IPS DF 19.7 (cell line): ENCODE data around the gene BCR.

Experiments used
- DNase-seq: peaks from one replicate; pipeline ENCODE4 v3.0.0-alpha.2; 2013; ENCODE audit warnings: low read depth, low spot score

The BCR gene

DNA sequence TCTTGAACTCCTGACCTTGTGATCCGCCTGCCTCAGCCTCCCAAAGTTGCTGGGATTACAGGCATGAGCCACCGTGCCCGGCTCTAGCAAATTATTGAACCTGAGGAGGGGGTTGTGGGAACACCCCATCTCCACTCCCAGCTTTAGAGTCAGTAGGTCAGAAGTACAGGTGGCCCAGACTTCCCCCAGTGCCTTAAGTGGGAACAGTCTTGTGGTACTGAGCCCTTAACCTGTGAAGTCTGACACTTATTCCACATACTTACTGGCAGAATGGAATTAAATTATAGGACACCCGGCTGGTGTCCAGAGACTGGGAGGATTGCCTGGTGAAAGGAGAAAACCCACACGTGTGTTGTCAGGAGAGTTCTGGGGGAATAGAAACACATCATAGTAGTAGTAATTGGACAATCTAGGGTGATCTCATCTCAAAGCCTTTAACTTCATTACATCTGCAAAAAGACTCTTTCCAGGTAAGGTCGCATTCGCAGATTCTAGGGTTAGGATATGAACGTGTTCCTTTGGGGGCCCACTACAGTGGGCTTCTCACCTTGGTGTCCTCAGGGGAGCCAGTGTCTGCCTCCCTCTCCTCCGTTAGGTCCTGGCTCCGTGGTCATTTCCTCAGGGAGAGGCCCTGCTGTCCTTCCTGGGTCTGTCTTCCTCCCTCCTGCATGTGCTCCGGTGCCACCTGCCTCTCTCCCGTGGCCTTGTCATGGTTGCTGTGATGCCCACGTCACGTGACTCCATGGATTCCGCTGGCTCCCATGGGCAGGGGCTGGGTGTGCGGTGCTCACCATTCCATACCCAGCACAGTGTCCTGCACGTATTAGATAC lies 63.8 kb downstream of the BCR start:
- DNase-seq = no peak

DNA sequence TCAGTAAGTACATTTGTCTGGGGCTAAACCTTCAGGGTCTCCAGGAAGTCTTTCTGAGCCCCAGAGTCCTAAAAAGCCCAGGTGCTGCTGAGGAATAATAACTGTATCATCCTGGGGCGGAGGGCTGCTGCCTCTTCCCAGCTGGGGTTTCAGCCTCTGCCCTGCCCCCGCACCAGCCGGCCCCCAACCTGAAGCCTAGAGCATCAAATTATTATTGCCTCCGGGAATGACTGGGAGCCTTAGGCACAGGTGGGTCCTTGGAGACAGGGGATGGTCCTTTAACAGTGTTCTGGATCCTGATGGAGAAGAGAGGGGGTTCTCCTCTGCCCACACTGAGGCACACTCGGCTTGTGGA lies 64.4 kb downstream of the BCR start:
- DNase-seq = no peak

DNA sequence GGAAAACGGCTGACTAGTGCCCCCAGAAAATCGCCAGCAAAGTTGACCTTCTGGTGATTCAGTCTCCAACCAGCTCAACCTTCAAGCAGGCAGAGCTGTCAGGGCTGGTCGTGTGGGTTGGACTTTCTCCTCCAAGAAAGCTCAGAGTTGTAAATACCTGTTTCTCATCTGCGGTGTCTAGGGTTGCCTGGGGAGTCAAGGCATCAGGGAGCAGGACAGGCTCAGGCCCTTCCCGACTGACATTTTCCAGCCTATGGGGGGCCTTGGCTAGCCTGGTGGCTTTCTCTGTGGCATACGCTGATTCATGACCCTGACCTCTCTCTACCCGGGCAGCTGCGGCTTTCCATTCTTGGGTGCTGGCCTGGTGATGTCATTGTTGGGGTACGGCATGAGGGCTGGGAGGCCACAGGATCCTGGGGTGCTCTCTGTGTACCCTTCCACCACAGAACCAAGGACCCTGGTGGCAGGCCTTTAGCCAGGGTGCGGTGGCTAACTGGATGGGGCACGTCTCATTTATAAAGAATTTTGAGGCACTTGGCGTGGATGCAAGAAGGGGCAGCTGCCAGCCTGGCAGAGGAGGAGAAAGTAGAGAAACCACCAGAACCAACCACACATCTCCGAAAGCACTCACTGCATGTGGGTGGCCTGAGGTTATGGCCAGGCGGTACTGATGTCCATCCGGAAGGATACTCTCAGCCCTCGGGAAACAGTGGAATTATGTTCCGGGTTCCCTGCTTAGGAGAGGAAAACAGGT lies 64.9 kb downstream of the BCR start:
- no peak for DNase-seq

DNA sequence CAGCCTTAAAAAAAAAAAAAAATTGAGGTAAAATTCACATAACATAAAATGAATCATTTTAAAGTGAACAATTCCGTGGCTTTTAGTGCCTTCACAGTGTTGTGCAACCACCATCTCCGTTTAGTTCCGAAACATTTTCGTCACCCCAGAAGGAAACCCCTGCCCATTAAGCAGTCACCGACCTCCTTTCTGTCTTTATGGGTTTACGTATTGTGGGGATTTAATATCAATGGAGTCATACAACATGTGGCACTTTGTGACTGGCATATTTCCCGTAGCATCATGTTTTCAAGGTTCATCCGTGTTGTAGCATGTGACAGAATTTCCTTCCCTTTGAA lies 65.5 kb downstream of the BCR start:
- no peak for DNase-seq

DNA sequence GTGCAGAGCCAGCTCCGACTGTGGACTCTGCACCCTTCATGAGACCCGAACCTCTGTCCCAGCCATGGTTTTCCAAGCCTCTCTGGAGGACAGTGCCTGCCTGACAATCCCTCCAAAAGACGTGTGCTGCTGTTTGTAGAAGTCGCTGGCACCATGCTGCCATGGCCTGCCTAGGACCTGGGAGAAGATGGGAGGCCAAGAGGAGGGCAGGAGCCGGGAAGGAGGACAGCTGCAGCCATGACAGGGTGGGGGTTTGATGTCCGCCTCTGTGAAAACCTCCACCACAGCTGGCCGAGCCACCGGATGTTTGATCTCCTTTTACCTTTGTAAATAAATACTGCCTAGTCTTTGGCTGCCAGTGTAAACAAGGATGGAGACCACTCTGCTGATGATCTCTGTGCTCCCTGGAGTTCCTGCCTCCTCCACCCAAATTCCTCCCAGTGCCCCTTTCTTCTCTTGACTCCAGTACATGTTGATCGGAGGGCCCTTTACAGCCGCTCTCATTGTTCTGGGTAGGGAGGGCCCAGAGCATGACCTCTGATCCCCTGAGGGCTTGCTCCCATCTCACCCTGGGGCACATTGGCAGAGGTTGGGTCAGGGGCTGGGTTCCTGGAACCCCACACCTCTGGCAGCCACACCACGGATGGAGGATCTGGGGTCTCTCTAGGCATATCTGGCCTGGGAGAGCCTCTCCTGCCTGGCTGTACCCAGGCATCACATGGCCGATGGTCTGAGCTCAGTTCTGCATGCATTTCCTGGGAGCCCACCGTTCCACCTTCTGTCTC lies 66.9 kb downstream of the BCR start:
- DNase-seq = no peak

DNA sequence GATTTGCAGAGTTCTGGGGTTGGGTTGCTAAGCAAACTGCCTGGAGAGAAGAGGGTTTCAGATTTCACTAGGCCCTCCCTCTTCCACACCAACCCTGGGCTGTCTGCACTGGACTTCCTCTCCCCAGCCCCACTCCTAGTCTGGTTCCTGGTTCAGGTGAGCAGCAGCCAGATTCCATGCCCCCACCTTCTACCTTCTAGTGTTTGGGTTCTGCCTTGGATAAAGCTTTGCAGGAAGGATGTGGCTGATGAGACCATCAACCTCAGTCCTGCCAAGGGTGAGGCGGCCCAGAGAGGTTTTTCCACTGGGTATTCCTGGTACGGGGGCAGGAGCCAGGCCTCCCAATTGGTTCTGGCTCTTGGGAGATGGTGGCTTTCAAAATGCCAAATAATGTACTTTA lies 68.3 kb downstream of the BCR start:
- no peak for DNase-seq

DNA sequence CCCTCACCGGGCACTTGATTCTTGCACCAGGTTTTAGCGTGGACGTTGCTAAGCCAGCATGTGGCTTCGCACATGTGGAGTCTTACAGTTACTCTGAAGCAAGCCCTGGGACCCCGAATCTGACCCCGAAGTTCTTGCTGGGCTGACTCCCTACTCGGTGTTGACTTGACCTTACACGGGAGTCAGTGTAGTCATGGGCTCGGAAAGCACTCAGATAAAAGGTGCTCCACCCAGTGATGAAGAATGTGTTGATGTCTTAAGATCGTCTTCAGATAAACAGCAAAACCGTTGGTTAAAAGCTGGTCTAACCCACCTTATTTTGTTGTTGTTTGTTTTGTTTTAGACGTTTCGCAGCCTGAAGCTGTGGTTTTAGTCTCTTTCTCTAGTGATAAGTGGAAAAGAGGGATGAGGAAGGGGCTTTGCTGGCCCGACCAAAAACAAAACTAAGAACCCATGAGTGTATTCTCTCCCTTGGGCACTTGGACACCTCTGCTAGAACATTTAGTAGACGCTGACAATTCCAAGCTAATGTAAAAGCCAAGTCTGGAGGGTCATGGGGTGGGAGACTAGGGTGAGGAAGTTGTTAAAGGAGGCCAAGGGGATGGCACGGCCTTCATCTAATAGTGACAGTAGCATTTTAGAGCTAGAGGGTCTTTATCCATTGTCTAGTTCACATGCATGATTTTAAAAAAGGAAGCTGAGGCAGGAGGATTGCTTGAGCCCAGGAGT lies 69.9 kb downstream of the BCR start:
- no peak for DNase-seq

DNA sequence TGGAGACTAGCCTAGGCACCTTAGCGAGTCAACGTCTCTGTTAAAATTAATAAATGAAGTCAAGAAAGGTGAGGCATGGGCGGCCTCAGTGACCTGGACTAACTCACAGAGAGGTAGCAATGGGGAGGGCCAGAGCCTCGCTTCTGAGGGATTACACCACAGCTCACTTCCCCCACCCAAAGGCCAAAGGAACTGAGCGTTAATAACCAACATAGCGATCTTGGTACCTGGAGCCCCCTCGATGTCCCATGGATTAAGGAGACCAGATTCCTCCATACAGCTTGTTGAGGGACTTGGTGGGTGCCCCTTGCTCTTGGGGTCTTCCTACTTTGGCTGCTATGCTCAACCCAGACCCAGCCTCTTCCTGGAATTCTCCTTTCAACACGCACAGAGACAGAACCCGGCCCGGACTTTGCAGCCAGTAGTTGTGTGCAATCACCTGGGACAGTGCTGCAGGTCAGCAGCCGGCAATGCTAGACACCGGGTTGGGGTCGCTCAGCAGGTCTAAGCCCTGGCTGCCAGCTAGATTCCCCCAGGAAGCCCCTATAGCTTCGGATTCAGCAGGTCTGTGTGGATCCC lies 70.6 kb downstream of the BCR start:
- DNase-seq = no peak

DNA sequence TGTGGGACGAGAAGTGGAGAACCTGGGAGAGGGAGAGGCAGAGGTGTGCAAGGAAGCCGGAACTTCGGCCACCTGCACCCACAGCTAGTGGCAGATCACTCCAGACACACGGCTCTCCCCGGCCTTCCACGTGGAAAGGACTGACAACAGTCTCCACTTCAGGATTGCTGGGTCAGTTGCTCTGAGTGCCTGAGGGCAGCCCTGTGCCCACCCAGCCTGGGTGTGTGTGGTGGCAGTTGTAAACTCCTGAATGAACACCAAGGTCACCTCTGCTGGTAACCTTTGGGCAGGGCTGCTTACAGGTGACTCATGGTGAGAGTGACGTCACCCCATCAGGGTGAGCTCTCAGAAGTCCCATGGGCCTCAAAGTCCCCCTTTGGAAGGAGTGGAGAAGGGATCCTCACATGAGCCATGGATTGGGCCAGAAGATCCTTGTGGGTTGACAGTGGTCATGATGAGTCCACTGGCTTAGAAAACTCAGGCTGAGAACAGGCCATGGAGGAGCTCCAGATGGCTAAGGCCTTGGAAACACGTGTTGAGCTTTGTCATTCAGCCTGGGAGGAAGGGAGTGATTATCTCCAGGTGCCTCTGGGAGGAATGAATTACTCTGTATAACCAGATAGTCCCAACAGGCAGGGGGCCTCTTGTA lies 71.3 kb downstream of the BCR start:
- no peak for DNase-seq

DNA sequence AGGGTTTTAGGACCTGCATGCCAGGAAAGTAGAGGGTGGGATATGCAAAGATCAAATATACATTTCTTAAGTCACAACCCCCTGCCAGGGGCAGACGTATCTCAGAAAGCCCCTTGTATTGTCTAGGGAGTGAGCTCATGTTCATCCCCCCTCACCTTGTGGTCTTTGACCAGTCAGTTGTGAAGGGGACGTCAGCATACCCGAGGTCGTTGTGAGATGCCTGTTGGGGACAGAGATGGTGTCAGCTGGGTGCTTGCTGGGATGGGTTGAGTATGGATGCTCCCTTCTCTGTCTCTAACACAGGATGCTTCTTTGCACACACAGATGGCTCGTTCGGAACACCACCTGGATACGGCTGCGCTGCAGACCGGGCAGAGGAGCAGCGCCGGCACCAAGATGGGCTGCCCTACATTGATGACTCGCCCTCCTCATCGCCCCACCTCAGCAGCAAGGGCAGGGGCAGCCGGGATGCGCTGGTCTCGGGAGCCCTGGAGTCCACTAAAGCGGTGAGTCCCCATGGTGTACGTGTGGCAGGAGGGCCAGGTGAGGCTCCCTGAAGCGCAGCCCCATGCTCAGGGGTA lies 73.3 kb downstream of the BCR start:
- no peak for DNase-seq

DNA sequence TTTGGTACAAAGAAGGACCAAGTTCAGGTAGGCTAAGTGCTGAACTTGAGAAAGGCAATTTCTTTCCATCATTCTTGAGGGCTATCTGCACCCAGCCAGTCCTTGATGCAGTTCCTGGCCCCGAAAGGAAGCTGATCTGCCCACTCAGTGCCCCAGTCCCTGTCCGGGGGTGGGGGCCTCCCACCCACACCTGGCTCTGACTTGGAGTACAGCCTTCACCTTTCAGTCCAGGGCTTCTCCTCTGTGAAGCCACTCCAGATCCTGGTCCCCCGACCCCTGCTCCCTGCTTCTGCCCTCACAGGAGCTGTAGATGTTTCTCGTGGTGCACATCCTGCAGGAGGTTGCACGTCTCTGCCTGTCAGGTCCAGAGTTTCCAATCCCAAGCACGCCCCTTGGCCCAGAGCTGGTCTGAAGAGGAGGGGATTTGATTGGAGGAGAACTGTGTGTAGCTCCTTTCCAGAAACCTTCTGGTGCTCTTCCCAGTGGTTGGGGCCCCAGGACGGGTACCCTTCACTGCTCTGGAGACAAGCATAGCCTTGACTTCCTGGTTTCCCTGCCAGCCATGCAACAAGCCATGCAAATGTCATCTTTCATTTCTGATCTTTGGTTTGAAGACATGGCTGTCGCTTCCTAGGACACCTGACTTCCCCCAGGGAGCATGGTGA lies 75.3 kb downstream of the BCR start:
- DNase-seq = no peak

DNA sequence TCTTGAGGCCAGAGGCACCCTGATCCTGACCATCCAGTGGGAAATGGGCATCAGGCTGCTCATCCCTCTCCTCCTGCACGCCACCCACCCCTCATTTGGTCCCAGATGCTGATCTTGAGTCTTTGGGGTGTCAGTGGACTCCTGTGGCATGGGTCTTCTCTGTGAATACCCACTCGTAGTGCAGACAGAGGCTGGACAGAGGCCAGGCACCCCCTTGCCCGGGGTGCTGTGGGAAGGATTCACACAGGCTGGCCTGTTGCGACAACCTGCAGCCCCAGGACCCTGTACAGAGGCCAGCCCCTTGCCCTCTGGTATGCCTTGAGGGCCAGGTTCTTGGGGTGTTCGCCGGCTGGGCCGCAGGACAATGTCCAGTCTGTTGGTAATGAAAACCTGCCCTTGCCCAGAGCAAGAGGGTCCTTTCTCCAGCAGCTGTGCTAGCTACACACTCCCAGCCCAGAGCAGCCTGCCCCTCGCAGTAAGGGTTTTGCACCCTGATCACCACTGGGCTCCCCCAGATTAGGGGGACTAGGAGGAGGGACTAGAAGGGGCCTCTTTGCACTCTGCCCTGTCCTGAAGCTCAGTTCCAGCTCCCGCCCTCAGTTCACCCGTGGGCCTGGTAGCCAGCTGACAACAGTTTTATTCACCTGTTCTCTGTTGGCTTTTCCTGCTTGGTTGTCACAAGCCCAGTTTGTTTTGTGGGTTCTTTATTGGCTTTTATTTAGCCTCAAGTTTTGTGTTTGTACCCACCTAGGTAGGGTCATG lies 76.0 kb downstream of the BCR start:
- DNase-seq = no peak

DNA sequence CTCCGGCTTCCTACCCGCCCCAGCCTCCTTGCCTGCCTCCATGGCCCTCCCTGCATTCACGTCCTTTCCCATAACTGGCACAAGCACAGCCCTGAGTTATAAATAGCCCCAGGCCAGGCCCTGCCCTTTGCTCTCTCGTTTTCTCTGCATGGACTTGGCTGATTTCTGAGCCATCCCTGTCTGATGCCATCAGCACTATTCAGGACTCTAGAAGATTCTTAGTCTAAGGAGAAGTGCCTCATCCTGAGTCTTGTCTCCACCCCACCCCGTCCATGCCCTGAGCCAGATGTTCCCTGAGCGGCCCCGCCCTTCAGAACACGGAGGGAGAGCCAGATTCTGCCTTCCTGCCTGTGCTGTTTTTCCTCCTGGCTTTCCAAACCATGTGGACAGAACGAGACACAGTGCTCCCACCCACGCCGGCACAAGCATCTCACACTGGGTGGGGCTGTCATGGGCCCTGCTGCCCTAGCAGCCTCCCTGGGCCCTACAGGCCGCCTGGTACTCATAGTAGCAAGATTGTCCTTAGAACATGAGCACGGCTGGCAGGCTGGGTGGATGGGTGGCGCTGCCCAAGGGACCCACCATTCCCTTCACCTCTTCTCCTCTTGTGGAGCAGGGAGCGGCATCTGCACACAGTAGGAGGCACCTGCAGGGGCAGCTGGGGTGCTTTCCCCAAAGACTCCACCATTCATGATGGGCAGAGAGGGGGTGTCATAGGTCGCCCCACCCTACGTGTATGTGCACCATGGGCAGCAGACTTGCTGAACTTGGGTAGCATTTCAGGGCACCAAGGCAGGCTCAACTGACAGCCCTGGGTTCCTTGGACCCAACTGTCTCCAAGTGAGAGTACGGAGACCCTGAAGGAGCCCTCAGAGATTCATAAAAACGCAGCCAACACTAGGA lies 76.9 kb downstream of the BCR start:
- DNase-seq = no peak

DNA sequence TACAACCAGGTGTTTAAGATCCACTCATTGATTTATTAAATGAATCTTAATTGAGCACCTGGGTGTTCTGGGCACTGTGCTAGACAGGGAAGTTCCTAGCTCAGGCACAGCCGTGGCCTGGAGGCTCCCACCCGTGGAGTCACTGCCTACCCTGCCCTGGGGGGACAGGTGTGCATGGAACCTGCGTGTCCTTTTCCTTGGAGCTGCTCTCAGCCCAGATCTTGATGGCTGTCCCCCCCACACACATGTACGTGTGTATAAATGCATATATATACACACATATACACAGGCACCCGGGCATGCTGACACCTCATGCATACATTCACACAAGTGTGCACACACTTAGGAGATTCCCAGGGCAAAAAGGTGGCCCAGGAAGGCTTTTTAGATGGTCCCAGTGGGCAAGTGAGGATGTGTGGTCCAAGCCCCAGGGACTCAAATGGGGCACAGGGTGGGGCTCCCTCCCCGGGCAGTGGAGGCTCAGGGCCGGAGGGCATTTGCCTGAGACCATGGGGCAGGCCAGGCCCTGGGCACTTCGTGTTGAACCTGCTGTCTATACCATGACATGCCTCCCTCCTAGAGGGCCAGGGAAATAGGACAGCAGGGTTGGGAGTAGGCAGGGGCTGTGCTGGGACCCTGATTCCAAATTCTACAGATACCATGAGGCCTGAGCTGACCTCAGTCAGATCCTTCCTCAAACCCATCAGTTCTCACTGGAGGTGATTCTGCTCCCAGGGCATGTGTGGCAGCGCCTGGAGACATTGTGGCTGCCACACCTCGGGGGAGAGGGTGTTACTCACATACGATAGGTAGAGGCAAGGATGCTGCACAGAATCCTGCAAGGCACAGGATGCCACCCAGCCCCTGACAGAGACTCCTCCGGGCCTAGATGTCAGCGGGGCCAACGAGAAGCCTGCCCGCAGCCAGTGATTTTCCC lies 77.8 kb downstream of the BCR start:
- DNase-seq = no peak

DNA sequence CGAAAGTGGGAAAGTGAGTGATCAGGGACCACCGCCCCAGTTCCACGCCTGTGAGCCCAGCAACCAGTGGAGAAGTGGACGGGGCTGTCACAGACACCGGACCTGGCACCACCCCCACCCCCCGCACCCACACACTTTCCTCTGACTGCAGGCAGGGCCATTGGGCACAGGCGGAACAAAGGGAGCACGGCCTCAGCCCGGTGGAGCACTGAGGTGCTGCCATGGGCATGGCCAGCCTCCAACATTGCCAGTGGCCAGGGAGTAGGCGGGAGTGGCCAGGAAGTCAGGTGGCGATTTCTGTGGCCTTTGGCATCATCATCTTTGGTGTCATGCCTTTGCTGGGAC lies 78.5 kb downstream of the BCR start:
- DNase-seq = no peak

DNA sequence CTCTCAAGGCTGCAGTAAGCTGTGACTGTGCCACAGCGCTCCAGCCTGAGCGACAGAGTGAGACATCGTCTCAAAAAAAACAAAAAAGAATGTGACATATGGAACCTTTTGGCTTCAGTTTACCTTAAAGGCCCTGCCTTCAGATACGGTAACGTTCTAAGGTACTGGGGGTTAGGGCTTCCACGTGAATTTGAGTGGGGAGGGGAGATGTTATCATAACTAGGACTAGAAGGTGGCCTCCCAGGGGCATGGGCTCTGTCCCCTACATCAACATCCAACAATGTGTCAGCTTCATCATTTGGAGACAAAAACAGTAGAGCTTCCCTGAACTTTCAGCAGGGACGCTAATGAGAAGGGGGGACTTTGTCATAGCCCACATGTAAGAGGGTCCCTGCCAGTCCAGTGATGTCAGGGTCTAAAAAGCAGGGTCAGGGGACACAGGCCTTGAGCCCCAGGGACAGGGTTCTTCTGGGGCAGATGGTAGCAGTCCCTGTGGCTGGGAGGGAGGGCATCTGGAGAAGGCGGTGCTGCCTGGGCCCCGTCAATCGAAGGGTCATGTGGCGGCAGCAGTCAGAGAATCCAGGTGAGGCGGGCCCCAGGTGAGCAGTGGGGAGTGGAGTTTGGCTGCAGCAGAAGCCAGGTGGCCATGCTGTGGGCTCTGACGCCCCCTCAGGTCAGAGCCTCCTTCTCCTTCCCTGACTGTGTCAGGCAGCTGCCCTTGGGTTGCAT lies 79.8 kb downstream of the BCR start:
- DNase-seq = no peak
